ENCODE measurements around the gene ENAM.

DNA sequence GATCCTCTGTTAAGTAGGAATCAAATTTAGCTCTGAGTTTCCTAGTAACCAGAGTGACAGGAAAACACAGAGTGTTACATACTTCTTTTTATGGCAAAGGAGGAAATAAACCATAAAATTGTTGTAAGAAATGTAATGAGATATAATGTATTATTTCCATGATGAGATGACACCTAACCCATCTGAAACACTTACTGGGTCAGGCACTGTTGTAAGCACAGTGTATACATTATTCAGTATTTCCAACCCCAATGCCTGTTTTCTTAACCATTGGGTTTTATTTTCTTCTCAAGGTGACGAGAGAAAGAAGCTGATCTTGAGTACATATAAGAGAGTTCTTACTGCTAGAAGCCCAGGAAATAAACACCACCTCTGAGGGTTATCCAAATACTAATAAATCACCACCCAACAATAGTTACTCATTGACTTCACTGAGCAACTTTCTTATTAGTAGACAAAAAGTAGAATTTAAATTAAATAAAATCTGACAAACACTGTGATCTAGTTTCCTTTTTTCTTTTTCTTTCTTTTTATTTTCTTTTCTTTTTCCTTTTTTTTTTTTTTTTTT lies 4.2 kb upstream of the ENAM start:
- TF ChIP-seq EZH2phosphoT487 (IDR thresholded peaks at IDR 0.05; ENCODE audit: borderline replicate concordance) (no peak), CTCF (conservative IDR thresholded peaks at IDR 0.05; ENCODE audit: low read length) (no peak)
